Bronchial epithelial cell (primary cell): Measurements from ENCODE around the gene ACTN4. TPM values are rescaled to one million over a fixed set of nuclear protein-coding genes. Genes with fewer than 3 reads are reported as not detected.
"Not testable (repeated sequence)": the region's sequence is repeated elsewhere in the genome, so short reads cannot be mapped to it uniquely, and the experiment has no call there.

Source experiments
- DNase-seq: peaks from one replicate; pipeline ENCODE4 v3.0.0-alpha.2; 2010; ENCODE audit warnings: low read depth
- FAIRE-seq: peaks from 2 replicates; lab custom pipeline; 2011; peaks lifted over from hg19 to GRCh38; lab: Jason Lieb, UNC
- H3K27me3 ChIP-seq: 2 replicates; pipeline ENCODE4 v1.5.1; 2011; ENCODE audit warnings: low read length; ENCODE audit not compliant: control insufficient read depth, insufficient read depth
- H3K36me3 ChIP-seq: 2 replicates; pipeline ENCODE4 v1.5.1; 2011; ENCODE audit warnings: low read length; ENCODE audit not compliant: control insufficient read depth, insufficient read depth
- H3K4me3 ChIP-seq: 2 replicates; pipeline ENCODE4 v1.5.1; 2011; ENCODE audit warnings: mild to moderate bottlenecking, low read depth, low read length, control low read depth
- total RNA-seq: library from RNA; depleted of rRNA; stranded (reverse); fragments of >200 nt; gene quantifications from 2 replicates; pipeline ENCODE4 v1.2.1, GENCODE V29; 2014
- TF ChIP-seq, protein P1 (sequence below): IDR thresholded peaks from 2 replicates; pipeline ENCODE4 v1.5.1; 2011; ENCODE audit warnings: mild to moderate bottlenecking, moderate library complexity, low read length, control low read depth, inconsistent platforms; ENCODE audit not compliant: insufficient read depth, severe bottlenecking

Gene ACTN4
- total RNA-seq, 1 donor from 2014 or later: 130 TPM

DNA sequence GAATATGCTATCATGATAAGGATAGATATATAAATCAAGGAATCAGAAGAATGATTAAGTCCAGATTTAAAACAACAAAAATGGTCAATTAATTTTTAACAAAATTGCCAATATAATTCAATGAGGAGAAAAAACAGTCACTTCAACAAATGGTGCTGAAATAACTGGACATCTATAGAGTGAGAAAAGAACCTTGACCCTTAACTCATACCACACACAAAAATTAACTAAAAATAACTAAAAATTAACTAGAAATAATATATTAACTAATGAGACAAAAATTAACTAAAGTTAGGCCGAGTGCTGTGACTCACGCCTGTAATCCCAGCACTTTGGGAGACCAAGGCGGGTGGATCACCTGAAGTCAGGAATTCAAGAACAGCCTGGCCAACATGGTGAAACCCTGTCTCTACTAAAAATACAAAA lies 116.4 kb downstream of the ACTN4 start:
- TF ChIP-seq, protein P1, sequence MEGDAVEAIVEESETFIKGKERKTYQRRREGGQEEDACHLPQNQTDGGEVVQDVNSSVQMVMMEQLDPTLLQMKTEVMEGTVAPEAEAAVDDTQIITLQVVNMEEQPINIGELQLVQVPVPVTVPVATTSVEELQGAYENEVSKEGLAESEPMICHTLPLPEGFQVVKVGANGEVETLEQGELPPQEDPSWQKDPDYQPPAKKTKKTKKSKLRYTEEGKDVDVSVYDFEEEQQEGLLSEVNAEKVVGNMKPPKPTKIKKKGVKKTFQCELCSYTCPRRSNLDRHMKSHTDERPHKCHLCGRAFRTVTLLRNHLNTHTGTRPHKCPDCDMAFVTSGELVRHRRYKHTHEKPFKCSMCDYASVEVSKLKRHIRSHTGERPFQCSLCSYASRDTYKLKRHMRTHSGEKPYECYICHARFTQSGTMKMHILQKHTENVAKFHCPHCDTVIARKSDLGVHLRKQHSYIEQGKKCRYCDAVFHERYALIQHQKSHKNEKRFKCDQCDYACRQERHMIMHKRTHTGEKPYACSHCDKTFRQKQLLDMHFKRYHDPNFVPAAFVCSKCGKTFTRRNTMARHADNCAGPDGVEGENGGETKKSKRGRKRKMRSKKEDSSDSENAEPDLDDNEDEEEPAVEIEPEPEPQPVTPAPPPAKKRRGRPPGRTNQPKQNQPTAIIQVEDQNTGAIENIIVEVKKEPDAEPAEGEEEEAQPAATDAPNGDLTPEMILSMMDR: no peak
- no peak overlapping the region for H3K4me3 ChIP-seq
- FAIRE-seq: no peak

DNA sequence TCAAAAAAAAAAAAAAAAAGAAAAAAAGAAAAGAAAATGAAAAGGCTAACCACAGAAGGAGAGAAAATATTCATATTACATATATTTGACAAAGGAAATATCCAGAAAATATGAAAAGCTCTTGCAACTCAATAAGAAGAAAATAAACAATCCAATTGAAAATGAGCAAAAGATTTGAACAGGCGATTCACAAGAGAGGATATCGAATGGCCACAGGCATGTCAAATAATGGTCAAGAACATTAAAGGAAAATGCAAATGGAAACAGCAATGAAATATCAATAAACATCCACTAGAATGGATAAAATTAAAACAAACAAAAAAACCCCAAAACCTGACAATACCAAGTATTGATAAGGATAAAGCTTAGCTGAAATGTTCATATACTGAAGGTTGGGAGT lies 117.8 kb downstream of the ACTN4 start:
- Histone ChIP-seq H3K36me3 (no peaks in the 10 kb centered on the region), H3K4me3 (no peak overlapping the region), H3K27me3 (no peaks in the 10 kb centered on the region)
- no peak for FAIRE-seq
- DNase-seq: no peak
- TF ChIP-seq, protein P1: no peak

More for the DNA sequence above, 116.4 kb downstream of the ACTN4 start:
- no peaks in the 10 kb centered on the region for H3K27me3 ChIP-seq
- H3K36me3 ChIP-seq: no peaks in the 10 kb centered on the region
- no peak for DNase-seq

DNA sequence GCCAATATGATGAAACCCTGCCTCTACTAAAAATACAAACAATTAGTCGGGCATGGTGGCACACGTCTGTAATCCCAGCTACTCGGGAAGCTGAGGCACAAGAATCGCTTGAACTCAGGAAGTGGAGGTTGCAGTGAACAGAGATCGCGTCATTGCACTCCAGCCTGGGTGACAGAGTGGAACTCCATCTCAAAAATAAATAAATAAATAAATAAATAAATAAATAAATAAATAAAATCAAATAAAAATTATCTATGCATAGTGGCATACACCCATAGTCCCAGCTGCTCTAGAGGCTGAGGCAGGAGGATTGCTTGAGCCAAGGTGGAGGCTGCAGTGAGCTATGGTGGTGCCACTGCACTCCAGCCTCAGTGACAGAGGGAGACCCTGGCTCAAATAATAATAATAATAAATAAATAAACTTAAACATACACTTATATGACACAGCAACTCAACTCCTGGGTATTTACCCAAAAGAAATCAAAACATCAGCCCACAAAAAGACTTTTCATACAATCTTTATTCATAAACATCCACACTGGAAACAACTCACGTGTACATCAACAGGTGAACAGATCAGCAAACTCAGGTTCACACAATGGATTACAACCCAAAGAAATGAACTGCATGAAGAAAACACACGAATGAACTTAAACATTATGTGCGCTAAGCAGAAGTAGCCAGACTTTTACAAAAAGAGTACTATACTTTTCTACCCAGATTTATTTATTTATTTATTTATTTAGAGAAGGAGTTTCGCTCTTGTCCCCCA lies 119.0 kb downstream of the ACTN4 start:
- TF ChIP-seq, protein P1: no peak
- no peaks in the 10 kb centered on the region for H3K36me3 ChIP-seq
- H3K4me3 ChIP-seq: no peak overlapping the region
- DNase-seq (no peak), FAIRE-seq (no peak)
- no peaks in the 10 kb centered on the region for H3K27me3 ChIP-seq

DNA sequence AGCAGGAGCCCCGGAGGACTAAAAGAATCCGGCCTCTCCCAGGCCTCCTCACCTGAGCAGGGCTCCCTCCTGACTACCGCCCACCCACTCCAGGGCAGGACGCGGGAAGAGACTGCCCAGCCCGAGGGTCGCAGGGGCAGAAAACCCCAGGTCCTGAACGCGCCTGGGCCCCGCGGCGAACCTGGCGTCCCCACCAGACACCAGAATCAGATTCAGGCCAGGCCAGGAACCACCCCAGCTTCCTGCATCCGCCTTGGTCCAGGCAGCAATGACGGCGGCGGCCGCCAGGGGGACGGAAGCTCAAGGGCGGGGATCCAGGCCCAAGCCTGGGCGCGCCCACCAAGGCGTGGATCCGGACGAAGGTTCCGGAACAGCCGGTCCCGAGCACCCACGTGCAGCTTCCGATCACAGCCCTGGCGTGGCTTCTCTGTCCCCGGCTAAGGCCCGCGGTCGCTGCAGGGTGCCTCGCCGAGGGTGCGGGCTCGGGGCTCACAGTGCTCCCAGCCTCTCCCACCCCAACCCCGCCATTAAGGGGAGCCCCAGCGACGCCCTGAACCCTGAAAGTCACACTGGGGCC lies 122.3 kb downstream of the ACTN4 start:
- FAIRE-seq (no peak), DNase-seq (peak; percentile 68)
- Histone ChIP-seq H3K36me3 (no peaks in the 10 kb centered on the region), H3K27me3 (no peaks in the 10 kb centered on the region), H3K4me3 (peak overlapping the region; percentile 10)
- TF ChIP-seq, protein P1: peak; percentile 77

DNA sequence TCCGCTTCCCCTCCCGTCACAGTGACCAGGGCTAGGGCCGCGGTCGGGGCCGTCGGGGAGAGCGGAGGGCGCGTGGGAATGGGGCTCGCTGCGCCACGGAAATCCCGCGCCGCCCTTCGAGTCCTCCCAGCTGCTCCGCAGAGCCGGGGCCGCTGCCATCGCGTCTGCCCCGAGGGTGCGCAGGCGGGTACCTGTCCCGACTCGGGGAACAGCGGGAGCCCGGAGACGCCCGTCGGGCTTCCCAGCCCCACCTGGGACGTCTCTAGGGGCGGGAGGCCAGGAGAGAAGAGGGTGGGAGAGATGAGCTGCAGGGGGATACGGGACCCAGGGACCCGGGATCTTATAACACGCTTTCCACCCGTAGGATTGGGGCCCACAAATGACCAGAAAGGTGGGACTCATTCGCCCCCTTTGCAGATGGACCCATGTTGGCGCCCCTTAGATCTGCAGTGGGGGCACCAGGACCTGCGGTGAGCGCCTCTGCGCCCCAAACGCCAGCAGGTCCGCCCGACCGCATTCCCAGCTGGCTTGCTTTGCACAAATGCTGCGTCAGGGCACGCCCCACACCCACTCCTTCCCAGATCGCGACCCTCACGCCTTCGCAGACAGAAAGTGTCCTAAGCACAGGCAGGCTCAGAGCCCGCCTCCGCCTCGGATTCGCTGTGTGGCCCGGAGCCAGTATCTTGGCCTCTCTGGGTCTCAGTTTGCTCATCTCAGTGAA lies 122.9 kb downstream of the ACTN4 start:
- FAIRE-seq: peak; percentile 97
- not testable (repeated sequence) for DNase-seq, H3K36me3 ChIP-seq, H3K27me3 ChIP-seq
- H3K4me3 ChIP-seq: peak overlapping the region; percentile 10

DNA sequence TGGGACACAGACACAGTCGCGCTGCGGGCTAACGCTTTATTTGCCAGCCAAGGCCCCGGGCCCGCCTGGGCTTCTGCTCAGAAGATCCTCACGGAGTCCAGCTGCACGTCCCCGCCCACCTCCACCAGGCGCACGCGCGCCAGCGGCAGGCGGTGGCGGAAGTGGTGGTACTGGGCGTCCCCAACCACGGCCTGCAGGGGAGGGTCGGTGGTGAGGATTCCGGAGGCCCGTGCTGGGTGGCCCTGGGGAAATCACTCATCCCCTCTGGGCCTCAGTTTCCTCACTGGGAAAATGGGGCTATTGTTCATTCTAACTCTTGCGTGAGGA lies 123.5 kb downstream of the ACTN4 start:
- peak; percentile 36 for FAIRE-seq
- H3K4me3 ChIP-seq, H3K36me3 ChIP-seq, H3K27me3 ChIP-seq, DNase-seq: not testable (repeated sequence)

DNA sequence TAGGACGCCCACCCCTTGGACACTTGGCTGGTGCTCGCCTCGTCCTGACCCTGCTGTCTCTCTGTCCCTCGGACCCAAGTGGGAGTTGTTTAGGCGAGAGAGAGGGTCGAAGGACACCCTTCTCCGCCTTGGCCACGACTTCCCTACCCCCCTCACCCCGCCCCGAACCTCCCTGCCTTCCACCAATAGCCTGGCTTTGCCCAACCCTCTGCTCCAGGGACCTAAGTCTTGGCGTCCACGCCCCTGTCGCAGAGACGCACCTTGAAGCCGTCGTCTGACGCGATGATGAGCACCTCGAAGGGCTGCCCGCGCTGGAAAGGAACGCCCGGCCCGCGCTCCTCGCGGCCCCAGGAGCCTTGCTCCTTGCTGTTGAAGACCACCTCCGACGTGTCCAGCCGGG lies 124.1 kb downstream of the ACTN4 start:
- peak; percentile 58 for FAIRE-seq

More for the DNA sequence above, 124.1 kb downstream of the ACTN4 start:
- not testable (repeated sequence) for DNase-seq, H3K27me3 ChIP-seq, H3K36me3 ChIP-seq, H3K4me3 ChIP-seq
